Esophagus squamous epithelium (tissue), 5 donors: Measurements from ENCODE around the gene HIRIP3. TPM values are rescaled to one million over a fixed set of nuclear protein-coding genes. Genes with fewer than 3 reads are reported as not detected.

Experiments used
- DNase-seq: peaks from one replicate; lab custom pipeline; 2025; lab: John Stamatoyannopoulos, UW
- H3K27ac ChIP-seq, 4 donors: fragments of 200-600 bp; sonication (generic); one replicate each; pipeline ENCODE4 v1.5.1; 2016 to 2019; ENCODE audit warnings: mild to moderate bottlenecking in 1 of 4
- H3K27me3 ChIP-seq, 4 donors: fragments of 200-600 bp; sonication (generic); 1 replicate in 3 of 4; 2 replicates in 1 of 4; pipeline versions ENCODE4 v1.5.1 to v1.6.0; 2017 to 2021; ENCODE audit warnings: antibody characterized with exemption in 1 of 4
- H3K36me3 ChIP-seq, 3 donors: fragments of 200-600 bp; sonication (generic); one replicate each; pipeline ENCODE4 v1.5.1; 2016 to 2019
- H3K4me1 ChIP-seq, 3 donors: fragments of 200-600 bp; sonication (generic); one replicate each; pipeline ENCODE4 v1.5.1; 2017 to 2019
- H3K4me3 ChIP-seq, 4 donors: fragments of 200-600 bp; sonication (generic); 1 replicate in 3 of 4; 2 replicates in 1 of 4; pipeline ENCODE4 v1.5.1; 2016 to 2019; ENCODE audit warnings: mild to moderate bottlenecking in 2 of 4, moderate library complexity in 1 of 4
- H3K9me3 ChIP-seq, 3 donors: fragments of 200-600 bp; sonication (generic); one replicate each; pipeline ENCODE4 v1.5.1; 2016 to 2019
- CTCF ChIP-seq, 6 experiments: fragments of 450-650 bp in 4 of 6; fragments of 200-600 bp in 2 of 6; sonication (generic) in 2 of 6; IDR thresholded peaks; one replicate each; pipeline ENCODE4 v1.5.1; 2016 to 2019; ENCODE audit warnings: antibody characterized with exemption in 6 of 6, mild to moderate bottlenecking in 4 of 6, moderate library complexity in 4 of 6
- POLR2A ChIP-seq, 4 donors: fragments of 450-650 bp; IDR thresholded peaks; one replicate each; pipeline ENCODE4 v1.6.1; 2017; ENCODE audit warnings: antibody characterized with exemption in 4 of 4, mild to moderate bottlenecking in 4 of 4, moderate library complexity in 3 of 4
- WGBS, 2 donors: methylation state at CpG; one replicate each; pipeline ENCODE4 v1.1.5; 2018; 5-methylcytosine and 5-hydroxymethylcytosine counted together
- intact Hi-C: fragments of 100-400 bp; cut with DNase I; formaldehyde crosslinking; loops from one replicate; pipeline ENCODE4 v1.15.0; 2022
- total RNA-seq, 4 donors: library from RNA; depleted of rRNA; stranded (reverse); fragments of >200 nt; gene quantifications; one replicate each; pipeline ENCODE4 v1.1.0, GENCODE V29; 2016
- donor health status: DM: yes; HTN: yes; CAD: no.

The HIRIP3 gene
- total RNA-seq, 4 donors from 2014 or later: 5.1 to 12.8 (median 9.7) TPM

- peaks cover 0 to 23% (median 0%) of the 10 kb centered on the region in 3 donors for H3K36me3 ChIP-seq
- TF ChIP-seq CTCF (IDR thresholded peaks at IDR 0.05) (no peak), POLR2A (IDR thresholded peaks at IDR 0.05) (no peak)
- H3K4me1 ChIP-seq: peaks cover 12 to 33% (median 20%) of the 10 kb centered on the region in 3 donors
- no peaks in the 10 kb centered on the region for H3K9me3 ChIP-seq
- 100% methylated on average over 1 of the region's 34 CpGs; no CpG with 5 or more reads in 1 of the 2 donors for WGBS, 2 donors
- DNase-seq: no peak
- intact Hi-C loops: no loop called here
- no peak overlapping the region for H3K4me3 ChIP-seq
- peaks cover 11 to 52% (median 15%) of the 10 kb centered on the region in 4 donors for H3K27me3 ChIP-seq
- H3K27ac ChIP-seq: no peak overlapping the region
Observed at GRCh38 chr16:30006659-30007377, 11.4 kb upstream of the HIRIP3 start.

DNA sequence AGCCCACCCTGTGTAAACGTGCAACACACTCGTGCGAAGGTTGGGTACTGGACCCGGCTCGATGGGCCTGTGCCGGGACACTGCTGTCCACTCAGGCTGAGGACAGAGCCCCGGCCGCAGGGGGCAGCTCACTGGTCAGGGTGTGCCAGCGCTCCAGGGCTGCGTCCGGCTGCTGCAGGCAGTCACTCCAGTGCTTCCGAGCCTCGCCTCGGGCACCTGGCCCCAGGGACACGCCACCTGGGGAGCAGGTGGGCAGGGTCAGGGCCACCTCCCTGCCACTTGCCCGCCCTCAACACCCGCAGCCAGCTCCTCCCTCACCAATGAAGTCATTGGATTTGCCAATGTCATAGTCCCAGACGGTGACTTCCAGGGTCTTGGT lies 10.7 kb upstream of the HIRIP3 start:
- no peak overlapping the region for H3K4me3 ChIP-seq
- H3K4me1 ChIP-seq: peaks cover 7 to 25% (median 13%) of the 10 kb centered on the region in 3 donors
- DNase-seq: no peak
- intact Hi-C loops: no loop called here
- H3K27ac ChIP-seq: no peak overlapping the region
- 78 to 89% methylated on average over 3 to 13 of the region's 18 CpGs for WGBS, 2 donors
- peaks cover 0 to 31% (median 0%) of the 10 kb centered on the region in 3 donors for H3K36me3 ChIP-seq
- TF ChIP-seq CTCF (IDR thresholded peaks at IDR 0.05) (no peak), POLR2A (IDR thresholded peaks at IDR 0.05) (no peak)
- H3K9me3 ChIP-seq: no peaks in the 10 kb centered on the region
- peaks cover 4 to 44% (median 12%) of the 10 kb centered on the region in 4 donors for H3K27me3 ChIP-seq

GRCh38 chr16:30005341-30006094 lies 10.1 kb upstream of the HIRIP3 start:
- no peak for TF ChIP-seq POLR2A (IDR thresholded peaks at IDR 0.05)
- peak; percentile 67 to 77 (median 70) for TF ChIP-seq CTCF (IDR thresholded peaks at IDR 0.05)
- H3K27ac ChIP-seq: no peak overlapping the region
- 29 to 57% methylated on average over 4 to 18 of the region's 35 CpGs for WGBS, 2 donors
- peaks cover 0 to 39% (median 7%) of the 10 kb centered on the region in 4 donors for H3K27me3 ChIP-seq
- peaks cover 1 to 20% (median 7%) of the 10 kb centered on the region in 3 donors for H3K4me1 ChIP-seq
- H3K4me3 ChIP-seq: peak overlapping the region in 1 of 4 donors; percentile 28
- H3K36me3 ChIP-seq: peaks cover 0 to 36% (median 5%) of the 10 kb centered on the region in 3 donors
- intact Hi-C loops: no loop called here
- no peaks in the 10 kb centered on the region for H3K9me3 ChIP-seq
- DNase-seq: no peak

GRCh38 chr16:30004811-30005242 lies 9.4 kb upstream of the HIRIP3 start:
- peaks cover 0 to 32% (median under 1%) of the 10 kb centered on the region in 4 donors for H3K27me3 ChIP-seq
- TF ChIP-seq POLR2A (IDR thresholded peaks at IDR 0.05) (no peak), CTCF (IDR thresholded peaks at IDR 0.05) (no peak)
- DNase-seq: no peak
- H3K4me3 ChIP-seq: no peak overlapping the region
- no peak overlapping the region for H3K27ac ChIP-seq
- H3K4me1 ChIP-seq: peaks cover 0 to 13% (median under 1%) of the 10 kb centered on the region in 3 donors
- peaks cover 0 to 43% (median 6%) of the 10 kb centered on the region in 3 donors for H3K36me3 ChIP-seq
- intact Hi-C loops: no loop called here
- no peaks in the 10 kb centered on the region for H3K9me3 ChIP-seq
- WGBS, 2 donors: 38 to 40% methylated on average over 2 to 6 of the region's 11 CpGs

- Histone ChIP-seq H3K27me3 (peaks cover 0 to 27% (median 0%) of the 10 kb centered on the region in 4 donors), H3K4me1 (peaks cover 0 to 10% (median 0%) of the 10 kb centered on the region in 3 donors), H3K36me3 (peaks cover 0 to 48% (median 6%) of the 10 kb centered on the region in 3 donors), H3K9me3 (no peaks in the 10 kb centered on the region), H3K4me3 (no peak overlapping the region), H3K27ac (no peak overlapping the region)
- TF ChIP-seq POLR2A (IDR thresholded peaks at IDR 0.05) (no peak), CTCF (IDR thresholded peaks at IDR 0.05) (no peak)
- intact Hi-C loops: no loop called here
- no peak for DNase-seq
- 62 to 80% methylated on average over 1 to 10 of the region's 19 CpGs for WGBS, 2 donors
Observed at GRCh38 chr16:30004424-30004776, 9.0 kb upstream of the HIRIP3 start.
